ENCODE data around the gene GLP1R. TPM values are rescaled to one million over a fixed set of nuclear protein-coding genes. Genes with fewer than 3 reads are reported as not detected.

GLP1R gene
- total RNA-seq, 1 donor from 2014 or later: not detected

GRCh38 chr6:39029156-39030011 is 19.2 kb upstream of the GLP1R start:
- Mint-ChIP-seq H3K4me1 (ENCODE audit: low read depth) (no peaks in the 10 kb centered on the region), H3K9me3 (ENCODE audit: low read depth) (no peaks in the 10 kb centered on the region), H3K27me3 (ENCODE audit: low read depth) (peaks cover 56% of the 10 kb centered on the region), H3K36me3 (ENCODE audit: low read depth) (no peaks in the 10 kb centered on the region), H3K4me3 (ENCODE audit: unreplicated experiment) (no peak overlapping the region), H3K27ac (ENCODE audit: unreplicated experiment) (no peak overlapping the region)
- no peak for DNase-seq (ENCODE audit: low spot score)
- TF ChIP-seq, protein P1, sequence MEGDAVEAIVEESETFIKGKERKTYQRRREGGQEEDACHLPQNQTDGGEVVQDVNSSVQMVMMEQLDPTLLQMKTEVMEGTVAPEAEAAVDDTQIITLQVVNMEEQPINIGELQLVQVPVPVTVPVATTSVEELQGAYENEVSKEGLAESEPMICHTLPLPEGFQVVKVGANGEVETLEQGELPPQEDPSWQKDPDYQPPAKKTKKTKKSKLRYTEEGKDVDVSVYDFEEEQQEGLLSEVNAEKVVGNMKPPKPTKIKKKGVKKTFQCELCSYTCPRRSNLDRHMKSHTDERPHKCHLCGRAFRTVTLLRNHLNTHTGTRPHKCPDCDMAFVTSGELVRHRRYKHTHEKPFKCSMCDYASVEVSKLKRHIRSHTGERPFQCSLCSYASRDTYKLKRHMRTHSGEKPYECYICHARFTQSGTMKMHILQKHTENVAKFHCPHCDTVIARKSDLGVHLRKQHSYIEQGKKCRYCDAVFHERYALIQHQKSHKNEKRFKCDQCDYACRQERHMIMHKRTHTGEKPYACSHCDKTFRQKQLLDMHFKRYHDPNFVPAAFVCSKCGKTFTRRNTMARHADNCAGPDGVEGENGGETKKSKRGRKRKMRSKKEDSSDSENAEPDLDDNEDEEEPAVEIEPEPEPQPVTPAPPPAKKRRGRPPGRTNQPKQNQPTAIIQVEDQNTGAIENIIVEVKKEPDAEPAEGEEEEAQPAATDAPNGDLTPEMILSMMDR (IDR thresholded peaks at IDR 0.05): peak; percentile 73

DNA sequence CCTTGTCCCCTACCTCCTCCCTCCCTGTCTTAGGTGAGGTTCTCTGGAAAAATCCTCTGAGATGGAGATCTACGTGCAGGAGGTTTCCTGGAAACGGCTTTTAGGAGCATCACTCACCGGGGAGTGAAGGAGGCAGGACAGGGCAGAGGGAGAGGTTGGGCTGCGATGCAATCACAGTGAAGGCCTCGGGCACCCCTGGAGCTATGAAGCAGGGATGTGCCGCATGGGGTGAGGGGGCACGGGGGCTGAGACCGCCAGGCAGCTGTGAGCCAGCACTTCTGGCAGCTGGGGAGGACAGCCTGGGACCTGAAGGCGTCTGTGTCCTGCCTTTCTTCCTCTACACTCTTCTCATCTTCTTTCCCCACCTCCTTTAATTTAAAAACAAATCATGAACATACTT is 12.9 kb upstream of the GLP1R start:
- H3K4me3 Mint-ChIP-seq (ENCODE audit: unreplicated experiment): no peak overlapping the region
- no peaks in the 10 kb centered on the region for H3K36me3 Mint-ChIP-seq (ENCODE audit: low read depth)
- peaks cover 72% of the 10 kb centered on the region for H3K27me3 Mint-ChIP-seq (ENCODE audit: low read depth)
- H3K9me3 Mint-ChIP-seq (ENCODE audit: low read depth): no peaks in the 10 kb centered on the region
- DNase-seq (ENCODE audit: low spot score): no peak
- no peaks in the 10 kb centered on the region for H3K4me1 Mint-ChIP-seq (ENCODE audit: low read depth)
- no peak overlapping the region for H3K27ac Mint-ChIP-seq (ENCODE audit: unreplicated experiment)
- TF ChIP-seq, protein P1 (IDR thresholded peaks at IDR 0.05): no peak

DNA sequence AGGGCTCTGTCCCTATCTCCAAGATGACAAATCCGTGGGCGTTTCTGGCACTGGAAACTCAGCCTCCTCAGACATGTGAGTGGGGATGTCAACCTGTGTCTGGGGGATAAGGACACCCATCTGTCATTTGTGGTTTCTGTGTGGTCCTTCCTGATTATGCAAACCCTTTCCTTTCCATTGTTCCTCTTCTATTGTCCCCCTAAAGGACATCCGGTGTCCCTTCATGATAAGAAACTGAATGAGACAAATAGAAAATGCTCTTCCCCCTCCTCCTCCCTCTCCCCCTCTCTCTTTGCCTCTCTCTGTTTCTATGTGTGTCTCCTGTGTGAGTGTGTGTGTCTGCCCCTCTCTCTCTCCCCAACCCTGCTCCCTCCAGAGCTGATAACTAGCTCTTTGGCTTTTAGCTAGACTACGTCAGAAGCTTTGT is 11.5 kb upstream of the GLP1R start:
- Mint-ChIP-seq H3K27ac (ENCODE audit: unreplicated experiment) (no peak overlapping the region), H3K9me3 (ENCODE audit: low read depth) (no peaks in the 10 kb centered on the region), H3K27me3 (ENCODE audit: low read depth) (peaks cover 80% of the 10 kb centered on the region), H3K36me3 (ENCODE audit: low read depth) (no peaks in the 10 kb centered on the region), H3K4me1 (ENCODE audit: low read depth) (no peaks in the 10 kb centered on the region), H3K4me3 (ENCODE audit: unreplicated experiment) (no peak overlapping the region)
- TF ChIP-seq, protein P1 (IDR thresholded peaks at IDR 0.05): no peak
- DNase-seq (ENCODE audit: low spot score): no peak

- DNase-seq (ENCODE audit: low spot score): no peak
- no peak overlapping the region for H3K27ac Mint-ChIP-seq (ENCODE audit: unreplicated experiment)
- H3K4me3 Mint-ChIP-seq (ENCODE audit: unreplicated experiment): no peak overlapping the region
- H3K9me3 Mint-ChIP-seq (ENCODE audit: low read depth): no peaks in the 10 kb centered on the region
- H3K36me3 Mint-ChIP-seq (ENCODE audit: low read depth): no peaks in the 10 kb centered on the region
- TF ChIP-seq, protein P1 (IDR thresholded peaks at IDR 0.05): no peak
- H3K4me1 Mint-ChIP-seq (ENCODE audit: low read depth): no peaks in the 10 kb centered on the region
- peaks cover 78% of the 10 kb centered on the region for H3K27me3 Mint-ChIP-seq (ENCODE audit: low read depth)
Observed at GRCh38 chr6:39037707-39038106, 10.9 kb upstream of the GLP1R start.

GRCh38 chr6:39040080-39040673 is 8.4 kb upstream of the GLP1R start:
- Mint-ChIP-seq H3K9me3 (ENCODE audit: low read depth) (no peaks in the 10 kb centered on the region), H3K36me3 (ENCODE audit: low read depth) (no peaks in the 10 kb centered on the region), H3K4me3 (ENCODE audit: unreplicated experiment) (no peak overlapping the region), H3K27ac (ENCODE audit: unreplicated experiment) (no peak overlapping the region), H3K27me3 (ENCODE audit: low read depth) (peaks cover 70% of the 10 kb centered on the region), H3K4me1 (ENCODE audit: low read depth) (no peaks in the 10 kb centered on the region)
- TF ChIP-seq, protein P1 (IDR thresholded peaks at IDR 0.05): no peak
- no peak for DNase-seq (ENCODE audit: low spot score)

Measured in chondrocyte (in vitro differentiated cells).